Retinal pigment epithelial cell (primary cell): ENCODE data around the gene ECE1.
"Not testable (repeated sequence)": the region's sequence is repeated elsewhere in the genome, so short reads cannot be mapped to it uniquely, and the experiment has no call there.

Source experiments
- DNase-seq: peaks from one replicate; pipeline ENCODE4 v3.0.0-alpha.2; 2010; ENCODE audit warnings: low read depth
- H3K4me3 ChIP-seq: 2 replicates; pipeline ENCODE4 v1.5.1; 2011; ENCODE audit warnings: mild to moderate bottlenecking, low read length, control low read depth, moderate library complexity
- TF ChIP-seq, protein P1 (sequence below): conservative IDR thresholded peaks from 2 replicates; pipeline ENCODE4 v1.5.1; 2011; ENCODE audit warnings: low read depth, low read length, control low read depth, inconsistent platforms

ECE1 gene

DNA sequence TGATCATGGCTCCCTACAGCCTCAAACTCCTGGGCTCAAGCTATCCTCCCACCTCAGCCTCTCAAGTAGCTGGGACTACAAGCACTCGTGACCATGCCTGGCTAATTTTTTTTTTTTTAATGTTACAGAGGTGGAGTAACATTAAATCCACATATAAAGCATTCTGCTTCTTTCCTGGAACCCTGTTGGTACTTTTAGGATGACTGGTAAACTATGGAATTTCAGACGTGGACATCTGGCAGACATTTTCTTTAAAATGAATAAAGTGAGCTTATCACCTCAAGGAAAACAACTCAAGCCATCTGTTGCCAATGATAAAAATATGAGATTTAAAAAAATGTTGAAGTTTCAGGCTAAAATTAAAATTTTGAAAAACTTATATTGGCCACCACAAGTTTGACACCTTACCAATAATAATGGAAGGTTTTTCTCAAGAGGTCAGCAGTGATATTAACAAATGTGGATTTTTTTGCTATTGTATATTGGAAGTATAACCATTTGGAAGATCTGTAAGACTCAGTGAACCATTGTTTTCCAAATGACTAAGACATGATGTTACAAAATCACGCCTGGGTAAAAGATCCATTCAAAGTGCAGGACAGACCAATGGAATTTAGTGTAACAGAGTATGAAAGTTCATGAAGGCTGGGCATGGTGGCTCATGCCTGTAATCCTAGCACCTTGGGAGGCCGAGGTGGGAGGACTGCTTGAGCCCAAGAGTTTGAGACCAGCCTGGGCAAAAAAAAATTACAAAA lies 60.8 kb downstream of the ECE1 start:
- DNase-seq = no peak
- no peak overlapping the region for H3K4me3 ChIP-seq
- TF ChIP-seq, protein P1, sequence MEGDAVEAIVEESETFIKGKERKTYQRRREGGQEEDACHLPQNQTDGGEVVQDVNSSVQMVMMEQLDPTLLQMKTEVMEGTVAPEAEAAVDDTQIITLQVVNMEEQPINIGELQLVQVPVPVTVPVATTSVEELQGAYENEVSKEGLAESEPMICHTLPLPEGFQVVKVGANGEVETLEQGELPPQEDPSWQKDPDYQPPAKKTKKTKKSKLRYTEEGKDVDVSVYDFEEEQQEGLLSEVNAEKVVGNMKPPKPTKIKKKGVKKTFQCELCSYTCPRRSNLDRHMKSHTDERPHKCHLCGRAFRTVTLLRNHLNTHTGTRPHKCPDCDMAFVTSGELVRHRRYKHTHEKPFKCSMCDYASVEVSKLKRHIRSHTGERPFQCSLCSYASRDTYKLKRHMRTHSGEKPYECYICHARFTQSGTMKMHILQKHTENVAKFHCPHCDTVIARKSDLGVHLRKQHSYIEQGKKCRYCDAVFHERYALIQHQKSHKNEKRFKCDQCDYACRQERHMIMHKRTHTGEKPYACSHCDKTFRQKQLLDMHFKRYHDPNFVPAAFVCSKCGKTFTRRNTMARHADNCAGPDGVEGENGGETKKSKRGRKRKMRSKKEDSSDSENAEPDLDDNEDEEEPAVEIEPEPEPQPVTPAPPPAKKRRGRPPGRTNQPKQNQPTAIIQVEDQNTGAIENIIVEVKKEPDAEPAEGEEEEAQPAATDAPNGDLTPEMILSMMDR = no peak

- not testable (repeated sequence) for DNase-seq, H3K4me3 ChIP-seq
Observed at GRCh38 chr1:21228224-21228623, 62.0 kb downstream of the ECE1 start.

DNA sequence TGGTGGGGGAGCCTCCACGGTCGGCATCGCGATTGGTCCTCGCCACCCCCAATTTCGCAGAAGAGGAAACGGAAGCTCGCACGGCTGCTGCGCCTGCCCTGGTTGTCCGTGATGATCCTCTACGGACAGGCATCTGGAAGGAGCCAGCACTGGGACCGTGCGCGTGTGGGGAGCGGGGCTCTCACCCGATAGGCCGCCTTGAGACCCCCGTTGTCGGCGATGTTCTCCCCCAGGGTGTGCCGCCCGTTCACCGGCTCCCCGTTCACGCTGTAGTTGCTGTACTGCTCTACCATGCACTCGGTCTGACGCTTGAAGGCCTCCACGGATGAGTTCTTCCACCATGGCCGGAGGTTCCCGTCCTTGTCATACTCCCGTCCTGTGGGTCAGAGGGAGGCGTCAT lies 65.2 kb downstream of the ECE1 start:
- TF ChIP-seq, protein P1 = no peak
- DNase-seq = no peak

GRCh38 chr1:21220815-21221214 lies 69.4 kb downstream of the ECE1 start:
- no peak overlapping the region for H3K4me3 ChIP-seq
- TF ChIP-seq, protein P1 = no peak
- no peak for DNase-seq

More for the DNA sequence above, 65.2 kb downstream of the ECE1 start:
- no peak overlapping the region for H3K4me3 ChIP-seq

GRCh38 chr1:21219674-21220073 lies 70.6 kb downstream of the ECE1 start:
- TF ChIP-seq, protein P1 = no peak
- DNase-seq = no peak
- H3K4me3 ChIP-seq = no peak overlapping the region

DNA sequence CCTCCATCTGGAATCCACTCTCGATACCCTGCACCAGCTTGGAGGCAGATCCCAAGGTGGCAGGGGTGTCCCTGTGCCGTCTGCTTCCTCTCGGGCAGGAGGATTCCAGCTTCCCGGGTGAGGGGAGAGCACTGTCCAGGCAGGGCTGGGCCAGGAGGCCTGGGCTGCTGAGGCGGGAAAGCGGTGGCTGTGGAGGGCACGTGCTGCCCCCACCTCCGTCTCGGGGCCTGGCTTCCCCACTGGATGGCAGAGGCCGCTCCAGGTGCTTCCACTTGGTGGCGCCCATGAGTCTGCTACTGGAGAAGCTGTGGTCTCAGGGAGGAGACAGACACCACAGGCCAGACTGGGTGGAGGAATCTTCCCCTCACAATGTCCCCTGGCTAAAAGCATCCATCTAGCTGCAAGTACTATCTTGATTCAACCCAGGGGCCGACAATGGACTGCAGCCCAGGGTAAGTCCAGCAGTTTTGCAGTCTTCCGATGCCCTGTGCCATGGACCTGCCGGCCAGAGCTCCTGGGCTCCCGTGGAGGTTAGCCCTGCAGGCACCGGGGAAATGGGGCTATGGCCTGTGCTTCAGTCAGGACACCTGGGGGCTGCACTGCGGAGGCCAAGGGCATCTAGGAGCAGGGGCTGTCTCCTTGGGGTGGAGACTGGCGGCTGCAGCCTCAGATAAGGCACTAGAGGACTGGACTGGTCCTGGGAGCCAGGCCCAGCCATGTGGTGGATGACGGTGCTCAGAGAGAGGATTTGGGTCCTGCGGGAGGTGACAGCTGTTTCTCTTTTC lies 72.3 kb downstream of the ECE1 start:
- H3K4me3 ChIP-seq = no peak overlapping the region
- TF ChIP-seq, protein P1 = peak; percentile 54
- no peak for DNase-seq

DNA sequence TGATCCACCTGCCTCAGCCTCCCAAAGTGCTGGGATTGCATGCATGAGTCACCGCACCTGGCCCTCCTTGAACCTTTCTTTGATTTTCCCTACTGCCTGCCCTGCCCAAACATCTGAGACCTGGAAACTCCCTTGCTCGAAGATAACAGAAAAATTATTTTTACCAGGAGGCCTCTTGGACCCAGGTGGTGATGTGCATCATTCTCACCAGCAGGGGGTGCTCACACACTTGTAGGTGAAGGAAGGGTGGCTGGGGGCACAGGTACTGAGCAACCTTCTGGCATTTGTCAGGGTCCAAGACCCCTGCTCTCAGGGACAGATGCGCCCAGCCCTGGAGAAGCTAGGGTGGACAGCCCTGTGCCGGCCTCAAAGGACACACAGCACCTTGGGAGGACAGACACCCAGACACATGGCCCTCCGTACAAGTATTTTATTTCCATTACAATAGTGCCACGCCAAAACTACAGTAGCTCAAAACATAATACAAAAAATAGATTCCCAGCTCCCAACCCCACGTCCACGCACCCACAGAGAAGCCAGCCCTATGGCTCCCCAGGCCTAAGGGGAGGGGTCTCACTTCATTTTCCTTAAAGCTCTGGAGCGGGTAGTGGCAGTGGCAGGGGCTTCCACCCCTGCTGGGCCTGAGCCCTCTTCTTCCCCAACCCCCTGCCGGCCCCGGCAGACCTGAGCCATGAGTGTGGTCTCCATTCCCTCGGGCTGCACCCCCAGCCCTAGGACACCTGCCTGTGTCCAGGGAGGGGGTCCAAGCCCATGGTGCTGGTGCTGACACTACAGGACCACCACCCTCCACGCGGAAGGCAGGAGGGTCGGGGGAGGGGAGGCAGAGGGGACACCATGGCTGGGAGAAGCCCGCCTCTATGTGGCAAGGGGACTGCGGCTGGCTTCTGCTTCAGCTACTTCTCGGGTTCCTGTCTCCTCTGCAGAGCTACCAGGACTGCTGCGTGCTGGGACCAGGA lies 73.1 kb downstream of the ECE1 start:
- TF ChIP-seq, protein P1 = peak; percentile 79
- no peak overlapping the region for H3K4me3 ChIP-seq
- DNase-seq = no peak
